GM12872 (cell line): ENCODE results near the gene MOB4.

Experiments used
- TF ChIP-seq, protein P1 (sequence below): IDR thresholded peaks from 3 replicates; pipeline ENCODE4 v1.5.1; 2011; ENCODE audit warnings: low read depth, mild to moderate bottlenecking, low read length, moderate library complexity; ENCODE audit not compliant: insufficient read depth

The MOB4 gene

DNA sequence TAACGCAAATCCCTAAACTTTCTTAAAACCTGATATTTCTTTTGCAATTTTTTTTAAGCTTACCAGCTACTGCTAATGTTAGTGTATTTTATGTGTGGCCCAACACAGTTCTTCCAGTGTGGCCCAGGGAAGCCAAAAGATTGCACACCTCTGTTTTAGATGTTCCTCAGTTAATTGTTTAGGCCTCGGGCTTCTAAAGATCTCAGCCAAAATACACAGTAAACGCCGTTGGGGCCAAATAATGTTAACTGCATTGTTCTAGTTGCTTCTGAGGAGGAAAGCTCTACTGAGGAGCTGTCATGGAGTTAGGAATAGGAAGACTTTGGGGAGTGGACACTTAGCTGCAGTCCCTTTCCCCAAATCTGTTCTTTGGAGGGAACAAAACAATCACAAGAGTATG lies 13.7 kb upstream of the MOB4 start:
- TF ChIP-seq, protein P1, sequence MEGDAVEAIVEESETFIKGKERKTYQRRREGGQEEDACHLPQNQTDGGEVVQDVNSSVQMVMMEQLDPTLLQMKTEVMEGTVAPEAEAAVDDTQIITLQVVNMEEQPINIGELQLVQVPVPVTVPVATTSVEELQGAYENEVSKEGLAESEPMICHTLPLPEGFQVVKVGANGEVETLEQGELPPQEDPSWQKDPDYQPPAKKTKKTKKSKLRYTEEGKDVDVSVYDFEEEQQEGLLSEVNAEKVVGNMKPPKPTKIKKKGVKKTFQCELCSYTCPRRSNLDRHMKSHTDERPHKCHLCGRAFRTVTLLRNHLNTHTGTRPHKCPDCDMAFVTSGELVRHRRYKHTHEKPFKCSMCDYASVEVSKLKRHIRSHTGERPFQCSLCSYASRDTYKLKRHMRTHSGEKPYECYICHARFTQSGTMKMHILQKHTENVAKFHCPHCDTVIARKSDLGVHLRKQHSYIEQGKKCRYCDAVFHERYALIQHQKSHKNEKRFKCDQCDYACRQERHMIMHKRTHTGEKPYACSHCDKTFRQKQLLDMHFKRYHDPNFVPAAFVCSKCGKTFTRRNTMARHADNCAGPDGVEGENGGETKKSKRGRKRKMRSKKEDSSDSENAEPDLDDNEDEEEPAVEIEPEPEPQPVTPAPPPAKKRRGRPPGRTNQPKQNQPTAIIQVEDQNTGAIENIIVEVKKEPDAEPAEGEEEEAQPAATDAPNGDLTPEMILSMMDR, result no peak

DNA sequence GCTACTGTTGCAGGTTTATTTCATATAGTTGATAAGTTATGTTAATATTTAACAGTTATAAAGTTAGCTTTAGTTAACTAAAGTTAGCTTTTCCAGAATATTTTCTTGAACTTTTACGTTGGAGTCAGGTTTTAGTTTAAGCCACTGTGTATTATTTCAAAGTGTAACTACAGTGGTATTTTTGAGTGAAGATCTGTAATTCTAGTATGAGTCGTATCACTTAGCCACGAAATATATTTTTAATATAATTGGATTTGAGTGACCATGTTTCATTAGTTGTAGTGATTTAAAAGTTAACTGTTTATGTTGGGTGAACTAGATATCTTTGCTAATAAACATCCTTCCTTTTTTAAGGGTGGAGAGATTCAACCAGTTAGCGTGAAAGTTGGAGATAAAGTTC lies 13.2 kb upstream of the MOB4 start:
- TF ChIP-seq, protein P1, result no peak

DNA sequence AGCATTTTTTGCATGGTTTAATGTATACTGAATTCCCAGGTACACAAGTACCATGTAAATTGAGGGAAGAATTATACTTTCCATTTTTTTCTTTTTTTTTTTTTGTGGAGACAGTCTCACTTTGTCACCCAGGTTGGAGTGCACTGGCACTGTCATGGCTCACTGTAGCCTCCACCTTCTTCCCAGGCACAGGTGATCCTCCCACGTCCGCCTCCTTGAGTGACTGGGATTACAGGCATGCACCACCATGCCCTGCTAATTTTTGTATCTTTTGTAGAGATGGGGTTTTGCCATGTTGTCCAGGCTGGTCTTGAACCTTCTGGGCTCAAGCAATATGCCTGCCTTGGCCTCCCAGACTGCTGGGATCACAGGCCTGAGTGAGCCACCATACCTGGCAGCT lies 11.9 kb upstream of the MOB4 start:
- TF ChIP-seq, protein P1, result no peak

DNA sequence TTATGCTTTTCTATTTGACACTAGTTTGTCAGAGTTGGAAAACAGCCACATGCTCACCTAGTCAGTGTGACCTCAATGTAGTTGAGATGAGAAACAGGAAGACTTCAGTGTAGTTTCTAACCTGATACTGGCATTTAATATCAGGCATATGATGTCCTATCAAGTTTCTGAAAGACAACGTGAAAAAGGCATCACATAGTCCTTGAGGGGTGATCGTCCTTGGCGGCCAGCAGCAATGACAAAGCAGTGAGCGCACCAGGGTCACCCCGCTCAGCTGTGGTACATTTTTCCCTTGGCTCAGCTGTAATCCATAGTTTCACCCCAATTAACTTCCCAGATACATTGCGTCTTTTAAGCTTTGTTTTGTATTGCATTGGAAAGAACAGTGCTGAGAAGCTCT lies 11.4 kb upstream of the MOB4 start:
- TF ChIP-seq, protein P1, result no peak

DNA sequence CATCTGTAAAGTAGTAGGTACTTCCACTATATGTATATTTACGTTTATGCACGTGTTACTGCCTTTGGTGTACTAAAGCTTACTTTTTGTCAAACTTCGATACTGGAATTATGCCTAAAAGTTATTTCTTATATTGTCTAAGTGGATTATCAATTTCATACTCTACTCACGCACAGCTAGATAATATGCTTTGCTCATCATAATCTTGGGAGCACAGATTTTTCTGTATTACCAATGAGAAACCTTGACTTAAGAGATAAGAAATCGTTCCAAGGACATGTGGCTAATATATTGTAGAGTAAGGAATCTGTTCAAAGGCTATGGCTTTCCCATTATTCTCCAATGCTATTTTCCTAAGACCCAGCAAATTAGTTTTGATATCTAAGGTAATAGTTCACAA lies 9.2 kb upstream of the MOB4 start:
- TF ChIP-seq, protein P1, result no peak

DNA sequence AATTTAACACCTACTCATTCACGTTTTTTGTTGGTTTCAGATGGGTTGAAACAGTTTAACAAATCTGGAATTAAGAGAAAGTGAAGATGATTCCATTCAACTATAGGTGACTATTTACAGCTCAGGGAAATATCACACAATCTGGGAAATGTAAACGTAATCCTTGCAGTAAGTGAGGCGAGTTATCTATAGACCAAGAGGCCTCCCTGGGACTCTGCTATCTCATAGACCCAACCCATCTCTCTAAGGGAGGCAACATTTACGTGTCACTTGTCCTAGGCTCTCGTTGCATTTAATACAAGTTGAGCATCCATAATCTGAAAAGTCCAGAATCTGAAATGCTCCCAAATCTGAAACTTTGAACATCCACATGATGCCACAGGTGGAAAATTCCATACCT lies 2.0 kb upstream of the MOB4 start:
- TF ChIP-seq, protein P1, result no peak

DNA sequence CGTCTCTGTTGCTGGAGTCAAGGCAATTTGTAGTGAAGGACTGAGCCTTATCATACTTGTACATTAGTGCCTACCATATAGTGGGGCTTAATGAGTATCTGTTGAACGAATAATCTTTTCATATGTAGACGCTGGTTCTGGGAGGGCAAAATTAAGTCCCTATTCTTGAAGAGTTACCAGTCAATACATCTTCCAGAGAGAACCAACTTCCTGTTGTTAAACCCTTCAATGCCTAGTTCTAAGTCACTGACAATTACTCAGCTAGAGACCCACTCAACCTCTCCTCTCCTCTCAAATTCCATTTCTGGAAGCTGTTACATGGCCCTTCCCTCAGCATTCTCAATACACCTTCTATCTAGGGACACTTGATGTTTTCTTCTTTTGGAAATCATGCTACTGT lies 1.1 kb upstream of the MOB4 start:
- TF ChIP-seq, protein P1, result no peak

DNA sequence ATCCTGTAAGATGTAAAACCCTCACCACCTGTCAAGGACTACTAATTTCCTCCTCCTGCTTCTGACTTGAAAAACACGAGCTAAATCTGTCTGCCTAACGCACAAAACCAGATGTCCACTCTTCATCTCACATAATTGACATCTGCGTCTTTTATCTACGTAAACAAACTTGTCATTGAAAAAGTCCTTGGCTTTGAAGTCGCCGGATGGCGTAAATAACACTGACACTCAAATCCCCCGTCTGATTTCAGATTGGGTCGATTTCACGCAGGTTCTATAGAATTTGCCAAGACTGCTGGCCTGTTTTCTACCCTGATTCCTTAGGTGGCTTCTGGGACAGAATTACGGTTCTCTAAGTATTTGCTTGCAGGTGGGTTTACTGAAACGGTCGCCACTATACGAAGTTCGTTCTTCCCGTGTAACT lies 539 bp upstream of the MOB4 start:
- TF ChIP-seq, protein P1, result no peak
